ENCODE data around the gene CACNA1C.

GRCh38 chr12:2008677-2009076 lies 44.1 kb upstream of the CACNA1C start:
- TF ChIP-seq, protein P1, sequence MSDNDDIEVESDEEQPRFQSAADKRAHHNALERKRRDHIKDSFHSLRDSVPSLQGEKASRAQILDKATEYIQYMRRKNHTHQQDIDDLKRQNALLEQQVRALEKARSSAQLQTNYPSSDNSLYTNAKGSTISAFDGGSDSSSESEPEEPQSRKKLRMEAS (IDR thresholded peaks at IDR 0.05; ENCODE audit: low read depth, low read length), result no peak
- no peak for TF ChIP-seq POLR2A (IDR thresholded peaks at IDR 0.05; ENCODE audit: extremely low read depth, insufficient read length)
- TF ChIP-seq CTCF (IDR thresholded peaks at IDR 0.05; ENCODE audit: low read depth, low read length), result no peak
